Mucosa of rectum (tissue), 2 donors: ENCODE data around the gene CXCL12.

Experiments
- H3K27ac ChIP-seq, 2 donors: one replicate each; pipeline ENCODE4 v1.7.0; 2013; ENCODE audit warnings: inconsistent platforms in 2 of 2, low read depth in 2 of 2, low read length in 2 of 2
- H3K27me3 ChIP-seq, 2 donors: one replicate each; pipeline ENCODE4 v1.7.0; 2013; ENCODE audit warnings: low read length in 2 of 2; ENCODE audit not compliant: control insufficient read depth in 2 of 2, insufficient read depth in 2 of 2
- H3K36me3 ChIP-seq, 2 donors: one replicate each; pipeline ENCODE4 v1.7.0; 2013; ENCODE audit warnings: low read length in 2 of 2; ENCODE audit not compliant: control insufficient read depth in 2 of 2, insufficient read depth in 2 of 2
- H3K4me1 ChIP-seq, 2 donors: one replicate each; pipeline ENCODE4 v1.7.0; 2013; ENCODE audit warnings: low read length in 2 of 2, mild to moderate bottlenecking in 1 of 2; ENCODE audit not compliant: control insufficient read depth in 2 of 2, insufficient read depth in 2 of 2
- H3K4me3 ChIP-seq, 2 donors: one replicate each; pipeline ENCODE4 v1.7.0; 2013; ENCODE audit warnings: low read length in 2 of 2
- H3K9ac ChIP-seq, 2 donors: one replicate each; pipeline ENCODE4 v1.7.0; 2013; ENCODE audit warnings: low read length in 2 of 2, low read depth in 1 of 2, mild to moderate bottlenecking in 1 of 2
- H3K9me3 ChIP-seq, 2 donors: one replicate each; pipeline ENCODE4 v1.7.0; 2013; ENCODE audit warnings: low read length in 2 of 2; ENCODE audit not compliant: control insufficient read depth in 2 of 2
- donor health status: healthy.
- donor health status: Normal muscosa, but diverticular disease.

The CXCL12 gene

DNA sequence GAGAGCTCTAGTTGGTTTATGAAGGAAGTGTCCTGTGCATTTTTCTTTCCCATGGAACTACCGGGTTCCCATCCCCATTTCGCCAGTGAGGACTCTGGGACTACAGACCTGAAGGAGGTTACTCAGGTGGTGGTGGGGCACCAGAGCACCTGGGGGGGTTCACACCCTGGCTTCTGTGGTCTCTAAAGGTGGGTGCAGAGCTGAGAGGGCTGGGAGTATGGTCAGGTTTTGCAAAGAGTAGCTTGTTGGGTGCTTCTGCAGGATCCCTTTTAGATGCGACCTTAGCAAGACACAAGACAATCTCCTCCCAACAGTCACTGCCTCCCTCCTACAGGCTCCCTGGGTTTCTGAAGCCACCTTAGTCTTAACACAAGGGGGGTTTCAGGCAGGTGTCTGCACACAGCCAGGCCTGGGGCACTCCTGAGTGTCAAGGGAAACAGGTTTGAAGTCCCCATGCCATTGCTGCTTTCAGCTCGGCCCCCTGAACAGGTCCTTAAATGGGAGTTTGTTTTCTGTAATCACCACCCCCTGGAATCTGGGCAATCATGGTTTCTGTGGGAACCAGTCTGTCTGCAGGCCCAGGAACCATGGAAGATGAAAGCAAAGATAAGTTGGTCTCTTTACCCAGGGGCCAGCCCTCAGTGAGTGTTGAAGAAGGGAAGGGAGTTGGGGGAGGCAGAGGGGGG, 9.9 kb upstream of the CXCL12 start:
- H3K9me3 ChIP-seq: no peaks in the 10 kb centered on the region
- peaks cover 2 to 4% of the 10 kb centered on the region in 2 donors for H3K4me1 ChIP-seq
- H3K4me3 ChIP-seq: no peak overlapping the region
- no peak overlapping the region for H3K9ac ChIP-seq
- H3K36me3 ChIP-seq: no peaks in the 10 kb centered on the region
- H3K27ac ChIP-seq: no peak overlapping the region
- H3K27me3 ChIP-seq: no peaks in the 10 kb centered on the region

DNA sequence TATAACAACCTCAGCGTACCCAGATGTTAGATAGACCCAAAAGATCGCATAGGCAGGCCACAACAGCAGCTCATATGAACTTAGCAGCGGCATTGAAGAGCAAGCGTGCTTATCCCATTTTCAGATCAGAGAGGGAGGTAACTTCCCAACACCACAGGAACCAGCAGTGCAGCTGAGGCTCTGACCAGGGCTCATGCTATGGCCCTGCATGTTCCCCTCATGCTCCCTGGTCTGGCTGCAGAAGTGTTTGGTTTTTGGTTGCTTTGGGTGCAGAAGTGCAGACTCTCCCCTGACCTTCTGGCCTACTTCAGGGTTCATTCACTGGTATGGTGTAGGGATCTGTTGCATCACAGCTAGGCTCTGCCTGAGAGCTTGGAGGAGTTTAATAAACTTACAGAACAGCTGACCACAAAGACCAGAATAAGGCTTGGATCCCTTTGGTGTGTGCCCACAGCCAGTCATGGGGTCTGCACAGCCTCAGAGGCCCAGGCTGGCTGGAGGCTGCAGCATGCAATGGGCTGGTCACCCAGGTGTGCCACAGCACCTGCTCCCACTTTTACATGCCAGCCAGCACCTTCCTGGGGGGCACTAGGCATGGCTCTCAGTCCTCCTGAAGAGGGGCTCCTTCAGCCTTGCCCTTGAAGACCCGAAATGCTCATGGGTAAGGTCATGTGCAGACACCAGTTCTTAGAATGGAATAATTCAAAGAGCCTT, 9.1 kb upstream of the CXCL12 start:
- peaks cover 2 to 4% of the 10 kb centered on the region in 2 donors for H3K4me1 ChIP-seq
- no peak overlapping the region for H3K27ac ChIP-seq
- H3K9me3 ChIP-seq: no peaks in the 10 kb centered on the region
- no peak overlapping the region for H3K4me3 ChIP-seq
- no peak overlapping the region for H3K9ac ChIP-seq
- H3K36me3 ChIP-seq: no peaks in the 10 kb centered on the region
- no peaks in the 10 kb centered on the region for H3K27me3 ChIP-seq

DNA sequence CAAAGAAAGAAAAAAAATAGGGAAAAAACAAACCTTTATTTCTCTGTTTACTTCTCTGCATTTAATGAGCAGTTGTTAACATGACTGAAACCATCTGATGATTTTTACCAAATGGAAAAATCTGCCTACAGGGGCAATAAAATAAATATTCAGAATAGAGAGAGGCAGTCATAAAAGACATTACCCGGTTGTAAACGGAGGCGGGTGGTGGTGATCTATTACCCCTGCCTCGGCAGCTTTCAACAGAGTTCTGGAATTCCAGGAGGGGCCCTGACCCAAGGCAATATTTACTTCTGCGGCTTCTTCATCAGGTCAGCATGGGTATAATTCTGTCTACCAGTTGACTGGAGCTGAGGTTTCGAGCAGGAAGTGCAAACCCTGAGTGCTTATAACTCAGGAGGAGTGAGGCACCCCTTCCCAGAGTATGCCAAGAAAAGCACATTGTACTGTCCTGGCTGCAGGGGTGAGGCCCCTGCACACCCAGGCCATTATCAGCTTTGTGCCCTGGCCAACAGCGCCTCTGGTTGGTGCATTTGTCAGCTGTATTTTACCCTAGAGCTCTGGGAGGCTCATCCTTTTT, 8.2 kb upstream of the CXCL12 start:
- Histone ChIP-seq H3K9me3 (no peaks in the 10 kb centered on the region), H3K27ac (no peak overlapping the region), H3K9ac (no peak overlapping the region), H3K36me3 (no peaks in the 10 kb centered on the region), H3K4me1 (peaks cover 2 to 4% of the 10 kb centered on the region in 2 donors), H3K27me3 (no peaks in the 10 kb centered on the region), H3K4me3 (no peak overlapping the region)

DNA sequence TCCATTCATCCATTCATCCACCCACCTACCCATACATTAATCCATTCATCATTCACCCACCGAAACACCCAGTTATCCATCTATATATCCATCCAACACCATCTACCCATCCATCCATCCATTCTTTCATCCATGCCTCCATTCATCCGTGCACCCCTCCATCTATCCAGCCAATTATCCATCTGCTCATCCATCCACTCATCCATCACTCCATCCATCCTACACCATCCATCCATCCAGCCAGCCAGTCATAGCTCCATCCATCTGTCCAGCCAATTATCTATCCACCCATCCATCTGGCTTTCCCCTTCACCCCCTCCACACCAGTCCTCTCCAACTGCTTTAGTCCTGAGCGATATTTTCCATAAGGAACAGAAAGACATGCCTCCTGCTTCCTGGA, 7.5 kb upstream of the CXCL12 start:
- Histone ChIP-seq H3K27ac (no peak overlapping the region), H3K36me3 (no peaks in the 10 kb centered on the region), H3K9ac (no peak overlapping the region)

DNA sequence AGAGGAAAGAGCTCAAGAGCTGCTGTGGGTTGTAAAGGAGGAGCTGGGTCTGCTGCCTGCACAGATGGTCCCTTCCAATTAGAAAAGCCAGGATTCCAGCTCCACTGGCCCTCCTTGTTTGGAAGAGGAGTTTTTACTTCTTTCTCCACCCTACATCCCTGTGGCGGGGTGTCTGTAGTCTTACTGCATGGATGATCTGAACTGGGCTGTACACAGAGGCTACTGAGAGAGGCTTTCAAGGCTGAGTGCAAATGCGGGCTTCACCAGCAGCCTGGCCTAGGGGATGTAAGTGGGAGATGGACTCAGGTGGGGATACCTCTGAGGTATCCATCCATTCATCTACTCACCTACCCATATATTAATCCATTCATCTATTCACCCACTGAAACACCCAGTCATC, 7.1 kb upstream of the CXCL12 start:
- peaks cover 2 to 4% of the 10 kb centered on the region in 2 donors for H3K4me1 ChIP-seq
- H3K36me3 ChIP-seq: no peaks in the 10 kb centered on the region
- no peak overlapping the region for H3K4me3 ChIP-seq
- H3K9me3 ChIP-seq: no peaks in the 10 kb centered on the region
- no peaks in the 10 kb centered on the region for H3K27me3 ChIP-seq
- no peak overlapping the region for H3K9ac ChIP-seq
- no peak overlapping the region for H3K27ac ChIP-seq

More for the DNA sequence above, 7.5 kb upstream of the CXCL12 start:
- Histone ChIP-seq H3K27me3 (no peaks in the 10 kb centered on the region), H3K4me3 (no peak overlapping the region), H3K4me1 (peaks cover 2 to 4% of the 10 kb centered on the region in 2 donors), H3K9me3 (no peaks in the 10 kb centered on the region)

DNA sequence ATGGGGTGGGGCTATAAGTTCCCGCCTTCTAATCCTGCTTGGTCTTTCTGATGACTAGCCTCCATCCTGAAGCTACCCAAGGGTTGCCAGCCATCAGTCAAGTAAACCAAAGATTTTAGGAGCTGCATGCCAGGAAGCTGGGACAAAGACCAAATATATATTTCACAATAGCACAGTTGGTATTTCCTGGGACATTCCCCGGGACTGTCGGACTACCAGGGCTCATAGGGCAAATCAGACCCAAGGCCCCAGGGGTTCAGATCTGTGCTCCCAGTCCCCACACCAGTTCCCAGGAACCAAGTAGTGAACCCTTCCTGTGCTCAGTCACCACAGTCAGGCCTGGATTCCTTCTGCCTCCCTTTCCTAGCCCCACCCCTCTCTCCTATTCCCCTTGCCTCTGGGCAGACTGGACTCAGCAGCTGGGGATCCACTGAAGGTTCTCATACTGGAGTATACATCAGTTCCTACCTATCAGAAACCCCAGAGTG, 5.7 kb upstream of the CXCL12 start:
- Histone ChIP-seq H3K9ac (no peak overlapping the region), H3K9me3 (no peaks in the 10 kb centered on the region), H3K36me3 (no peaks in the 10 kb centered on the region), H3K4me3 (no peak overlapping the region), H3K27me3 (peaks cover 3 to 6% of the 10 kb centered on the region in 2 donors), H3K4me1 (peaks cover 2 to 4% of the 10 kb centered on the region in 2 donors), H3K27ac (no peak overlapping the region)

DNA sequence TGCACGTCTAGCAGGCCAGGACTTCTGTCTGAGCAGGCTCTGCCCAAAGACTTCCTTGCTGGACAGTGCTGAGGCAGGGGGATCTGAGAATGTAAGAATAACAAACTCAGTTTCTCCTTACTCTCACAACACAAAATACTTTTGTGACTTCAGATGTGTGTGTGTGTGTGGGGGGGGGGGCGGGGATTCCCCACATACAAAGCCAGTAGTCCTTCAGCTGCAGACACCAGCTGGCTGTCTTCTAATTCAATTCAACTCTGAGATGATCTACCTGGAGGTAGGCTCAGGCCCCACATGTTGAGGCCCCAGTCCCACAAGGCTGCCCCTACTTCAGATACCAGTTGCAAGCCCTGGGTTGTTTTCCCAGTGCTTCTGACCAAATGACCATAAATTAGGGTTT, 4.7 kb upstream of the CXCL12 start:
- Histone ChIP-seq H3K36me3 (no peaks in the 10 kb centered on the region), H3K27me3 (peaks cover 5 to 7% of the 10 kb centered on the region in 2 donors), H3K4me3 (no peak overlapping the region), H3K27ac (no peak overlapping the region), H3K9ac (no peak overlapping the region), H3K9me3 (no peaks in the 10 kb centered on the region), H3K4me1 (peaks cover under 1 to 2% of the 10 kb centered on the region in 2 donors)

DNA sequence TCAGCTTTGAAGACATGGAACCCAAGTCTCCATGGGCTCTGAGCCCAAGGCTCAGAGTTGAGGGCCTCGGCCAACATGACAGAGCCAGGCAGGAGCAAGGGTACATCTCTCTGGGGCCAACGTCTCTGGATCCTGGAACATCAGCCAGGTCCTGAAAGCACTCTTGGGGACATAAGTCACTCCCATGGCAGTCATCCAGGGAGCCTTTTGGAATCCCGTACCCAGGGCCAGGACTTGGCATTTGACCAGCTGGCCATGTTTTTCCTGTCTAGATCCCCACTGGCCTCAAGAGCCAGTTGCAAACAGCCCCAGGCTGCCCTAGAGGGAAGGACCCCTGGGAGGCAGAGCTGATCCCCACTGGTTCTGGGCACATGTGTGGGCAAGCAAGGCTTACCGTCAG, 4.3 kb upstream of the CXCL12 start:
- Histone ChIP-seq H3K27ac (no peak overlapping the region), H3K9ac (no peak overlapping the region), H3K4me1 (peaks cover 1 to 2% of the 10 kb centered on the region in 2 donors), H3K27me3 (peaks cover 5 to 7% of the 10 kb centered on the region in 2 donors), H3K36me3 (no peaks in the 10 kb centered on the region), H3K4me3 (no peak overlapping the region), H3K9me3 (no peaks in the 10 kb centered on the region)

DNA sequence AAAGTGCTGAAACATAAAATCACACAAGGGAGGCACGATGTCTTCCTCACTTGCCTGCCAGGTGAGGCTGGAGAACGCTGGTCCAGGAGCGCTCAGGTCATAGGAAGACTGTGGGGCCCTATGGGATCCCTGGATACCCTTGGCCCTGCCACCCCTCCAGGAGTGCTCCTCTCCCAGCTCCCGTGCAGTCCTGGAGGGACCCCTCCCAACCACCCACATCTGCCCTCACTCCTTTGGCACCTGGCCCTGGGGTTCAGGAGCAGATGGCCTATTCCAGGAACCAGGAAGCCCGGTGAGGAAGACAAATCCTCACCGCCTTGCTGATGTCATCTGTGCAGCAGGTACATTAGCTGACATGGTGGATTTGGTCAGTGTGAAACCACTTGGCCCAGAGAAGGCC, 3.7 kb upstream of the CXCL12 start:
- Histone ChIP-seq H3K4me1 (peaks cover 0 to 2% of the 10 kb centered on the region in 2 donors), H3K36me3 (no peaks in the 10 kb centered on the region), H3K27ac (no peak overlapping the region), H3K4me3 (no peak overlapping the region), H3K27me3 (peaks cover 5 to 8% of the 10 kb centered on the region in 2 donors), H3K9ac (no peak overlapping the region), H3K9me3 (no peaks in the 10 kb centered on the region)

DNA sequence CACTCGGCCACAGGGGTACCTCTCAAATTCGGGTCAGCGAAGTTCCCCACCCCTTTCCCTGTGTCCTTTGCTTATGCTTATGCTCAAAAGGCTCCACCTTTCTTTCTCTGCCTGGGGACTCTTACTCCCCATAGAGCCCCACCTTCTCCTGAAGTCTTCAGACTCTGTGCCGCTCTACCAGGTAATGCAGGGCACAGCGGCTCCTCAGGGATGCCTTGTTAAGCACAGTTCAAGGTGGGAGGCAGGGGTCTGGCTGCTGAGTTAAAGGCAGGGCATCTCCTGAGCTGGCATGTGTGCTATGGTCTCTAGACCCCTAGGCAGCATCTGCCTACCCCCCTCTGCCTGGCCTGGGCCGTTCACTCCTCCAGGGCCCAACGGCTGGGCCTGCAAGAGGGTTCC, 3.0 kb upstream of the CXCL12 start:
- H3K9ac ChIP-seq: no peak overlapping the region
- H3K9me3 ChIP-seq: no peaks in the 10 kb centered on the region
- no peak overlapping the region for H3K27ac ChIP-seq
- H3K27me3 ChIP-seq: peaks cover 5 to 10% of the 10 kb centered on the region in 2 donors
- no peaks in the 10 kb centered on the region for H3K36me3 ChIP-seq
- H3K4me1 ChIP-seq: peaks cover 0 to 2% of the 10 kb centered on the region in 2 donors
- no peak overlapping the region for H3K4me3 ChIP-seq
